Aorta (tissue), 5 donors: Measurements from ENCODE around the gene MKNK2. TPM values are rescaled to one million over a fixed set of nuclear protein-coding genes. Genes with fewer than 3 reads are reported as not detected.
"Not testable (repeated sequence)": the region's sequence is repeated elsewhere in the genome, so short reads cannot be mapped to it uniquely, and the experiment has no call there.

Source experiments
- ATAC-seq: fragments of 200-7000 bp; cut with Tn5 transposase; one replicate; pipeline ENCODE4 v1.9.1; 2022; ENCODE audit warnings: moderate library complexity; ENCODE audit not compliant: low FRiP score
- DNase-seq, 2 donors: peaks; one replicate each; pipeline ENCODE4 v3.0.0-alpha.2; 2020
- H3K27ac ChIP-seq, 2 donors: one replicate each; pipeline ENCODE4 v1.5.1; 2013; ENCODE audit warnings: low read length in 2 of 2, mild to moderate bottlenecking in 2 of 2, moderate library complexity in 2 of 2, control low read depth in 1 of 2, inconsistent platforms in 1 of 2, low read depth in 1 of 2
- H3K27me3 ChIP-seq, 2 donors: one replicate each; pipeline ENCODE4 v1.6.1; 2013; ENCODE audit warnings: control low read depth in 1 of 2, low read length in 1 of 2, mild to moderate bottlenecking in 1 of 2, moderate library complexity in 1 of 2; ENCODE audit not compliant: insufficient read depth in 2 of 2, control insufficient read depth in 1 of 2
- H3K36me3 ChIP-seq, 2 donors: one replicate each; pipeline ENCODE4 v1.6.1; 2013; ENCODE audit warnings: control low read depth in 1 of 2, low read length in 1 of 2, mild to moderate bottlenecking in 1 of 2; ENCODE audit not compliant: insufficient read depth in 2 of 2, control insufficient read depth in 1 of 2
- H3K4me1 ChIP-seq, 2 donors: one replicate each; pipeline ENCODE4 v1.6.1; 2013; ENCODE audit warnings: low read length in 2 of 2, control low read depth in 1 of 2, mild to moderate bottlenecking in 1 of 2, moderate library complexity in 1 of 2; ENCODE audit not compliant: insufficient read depth in 2 of 2, control insufficient read depth in 1 of 2
- H3K4me3 ChIP-seq, 2 donors: one replicate each; pipeline ENCODE4 v1.5.1; 2013; ENCODE audit warnings: low read length in 2 of 2, control low read depth in 1 of 2, mild to moderate bottlenecking in 1 of 2
- H3K9me3 ChIP-seq: one replicate; pipeline ENCODE4 v1.6.1; 2013; ENCODE audit warnings: mild to moderate bottlenecking, low read length; ENCODE audit not compliant: control insufficient read depth
- WGBS, 2 donors: extraction: QIAGEN DNeasy Blood & Tissue Kit; methylation state at CpG; one replicate each; pipeline ENCODE4 v1.1.7; 2013; 5-methylcytosine and 5-hydroxymethylcytosine counted together
- intact Hi-C, 2 donors: fragments of 100-400 bp; cut with DNase I; formaldehyde crosslinking; loops; one replicate each; pipeline versions ENCODE4 v1.14.2 to v1.15.0; 2022
- polyA plus RNA-seq, 2 donors: library from polyadenylated mRNA; stranded (reverse); fragments of 200-250 nt; gene quantifications; one replicate each; pipeline ENCODE4 v1.2.3, GENCODE V29; 2013
- total RNA-seq, 2 donors: library from RNA; stranded (reverse); fragmentation: NEBNext Ultra II Directional; extraction: Animal tissue kit (Norgen Biotek cat#: 25700); gene quantifications; one replicate each; pipeline ENCODE4 v1.2.1, GENCODE V29; 2021
- donor health status: healthy with polysubstance abuse.
- donor health status: Bipolar disorder and iron deficiency.
- donor health status: DM: no; HTN: no; CAD: no.
- donor health status: DM: no; HTN: no; CAD: no.
- donor health status: DM: yes; HTN: yes; CAD: no.

Gene MKNK2
- total and polyA plus RNA-seq, 4 donors, result 49.3 to 103 (median 80.5) TPM

DNA sequence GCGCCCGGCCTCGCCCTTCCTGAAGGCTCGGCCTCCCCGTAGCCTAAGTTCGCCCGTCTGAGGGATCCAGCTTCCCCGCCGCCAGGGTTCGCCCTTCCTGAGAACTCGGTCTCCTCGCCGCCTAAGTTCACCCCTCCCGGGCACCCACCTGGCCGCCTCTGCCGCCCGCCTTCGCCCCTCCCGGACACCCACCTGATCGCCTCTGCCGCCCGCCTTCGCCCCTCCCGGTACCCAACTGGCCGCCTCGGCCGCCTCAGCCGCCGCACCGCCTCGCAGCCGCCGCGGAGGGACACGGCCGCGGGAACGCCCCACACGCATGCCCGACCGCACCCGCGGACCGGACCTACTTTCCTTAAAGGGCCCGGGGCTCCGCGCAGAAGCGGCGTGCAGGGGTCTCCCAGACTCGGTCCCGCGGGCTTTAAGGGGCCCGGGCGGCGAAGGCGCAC is 45.0 kb upstream of the MKNK2 start, which contains the start of gene MOB3A:
MOB3A (minus strand) TSS at position 293 of the 446 bp plus-strand sequence. CDS start 17,766 bp downstream, outside the sequence.
- H3K27me3 ChIP-seq, result no peaks in the 10 kb centered on the region
- ATAC-seq, result peak; percentile 89
- peak; percentile 94 to 96 for DNase-seq
- intact Hi-C loops, result loop anchor here in 1 of 2 donors (5.0 kb wide), 1 partner anchor 56 kb away; the partner anchor contains the start of gene AP3D1
- no peaks in the 10 kb centered on the region for H3K36me3 ChIP-seq
- 1% methylated on average over 53 to 56 of the region's 56 CpGs for WGBS, 2 donors
- H3K9me3 ChIP-seq, result no peaks in the 10 kb centered on the region
- peak within 1 kb of the TSS in 1 of 2 donors; percentile 55 for H3K27ac ChIP-seq
- no peaks in the 10 kb centered on the region for H3K4me1 ChIP-seq
- H3K4me3 ChIP-seq, result peak within 1 kb of the TSS; percentile 37 to 44

DNA sequence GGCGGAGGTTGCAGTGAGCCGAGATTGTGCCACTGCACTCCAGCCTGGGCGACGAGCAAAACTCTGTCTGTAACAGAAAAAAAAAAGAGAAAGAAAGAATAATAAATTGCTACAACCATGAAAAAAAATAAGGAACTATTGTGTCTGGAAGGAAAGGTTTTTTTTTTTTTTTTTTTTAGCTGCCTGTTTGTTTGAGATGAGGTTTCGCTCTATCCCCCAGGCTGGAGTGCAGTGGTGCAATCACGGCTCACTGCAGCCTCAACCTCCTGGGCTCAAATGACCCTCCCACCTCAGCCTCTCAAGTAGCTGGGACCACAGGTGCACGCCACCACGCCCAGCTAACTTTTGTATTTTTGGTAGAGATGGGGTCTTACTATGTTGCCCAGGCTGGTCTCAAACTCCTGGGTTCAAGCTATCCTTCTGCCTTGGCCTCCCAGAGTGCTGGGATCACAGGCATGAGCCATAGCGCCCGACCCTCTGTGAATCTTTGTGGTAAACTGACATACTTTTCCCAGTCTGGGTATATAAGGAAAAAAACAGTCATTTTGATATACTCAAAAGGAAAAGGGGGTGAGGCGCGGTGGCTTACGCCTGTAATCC is 41.0 kb upstream of the MKNK2 start:
- ATAC-seq, H3K9me3 ChIP-seq, DNase-seq, H3K36me3 ChIP-seq, H3K27me3 ChIP-seq, H3K4me3 ChIP-seq, intact Hi-C loops, H3K4me1 ChIP-seq, H3K27ac ChIP-seq: not testable (repeated sequence)
- WGBS, 2 donors, result 92 to 94% methylated on average over 13 of the region's 13 CpGs

DNA sequence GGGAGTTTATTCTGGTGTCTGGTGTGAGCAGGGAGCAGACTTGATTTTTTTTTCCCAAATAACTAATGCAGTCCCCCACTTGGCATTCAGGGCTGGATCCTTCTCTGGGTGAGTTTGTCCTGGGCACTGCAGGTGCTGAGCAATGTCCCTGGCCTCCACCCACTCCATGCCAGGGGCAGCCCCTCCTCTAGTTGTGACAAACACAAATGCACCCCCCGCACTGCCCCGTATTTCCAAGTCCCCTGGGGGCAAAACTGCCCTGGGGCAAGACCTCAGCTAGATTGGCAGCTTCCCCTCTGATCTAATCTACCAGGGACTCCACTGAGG is 38.6 kb upstream of the MKNK2 start:
- no peak overlapping the region for H3K27ac ChIP-seq
- DNase-seq, result no peak
- intact Hi-C loops, result no loop called here
- H3K27me3 ChIP-seq, result no peaks in the 10 kb centered on the region
- H3K4me3 ChIP-seq, result no peak overlapping the region
- no peak for ATAC-seq
- H3K36me3 ChIP-seq, result no peaks in the 10 kb centered on the region
- no peaks in the 10 kb centered on the region for H3K9me3 ChIP-seq
- no peaks in the 10 kb centered on the region for H3K4me1 ChIP-seq
- 26 to 52% methylated on average over 2 of the region's 2 CpGs for WGBS, 2 donors

DNA sequence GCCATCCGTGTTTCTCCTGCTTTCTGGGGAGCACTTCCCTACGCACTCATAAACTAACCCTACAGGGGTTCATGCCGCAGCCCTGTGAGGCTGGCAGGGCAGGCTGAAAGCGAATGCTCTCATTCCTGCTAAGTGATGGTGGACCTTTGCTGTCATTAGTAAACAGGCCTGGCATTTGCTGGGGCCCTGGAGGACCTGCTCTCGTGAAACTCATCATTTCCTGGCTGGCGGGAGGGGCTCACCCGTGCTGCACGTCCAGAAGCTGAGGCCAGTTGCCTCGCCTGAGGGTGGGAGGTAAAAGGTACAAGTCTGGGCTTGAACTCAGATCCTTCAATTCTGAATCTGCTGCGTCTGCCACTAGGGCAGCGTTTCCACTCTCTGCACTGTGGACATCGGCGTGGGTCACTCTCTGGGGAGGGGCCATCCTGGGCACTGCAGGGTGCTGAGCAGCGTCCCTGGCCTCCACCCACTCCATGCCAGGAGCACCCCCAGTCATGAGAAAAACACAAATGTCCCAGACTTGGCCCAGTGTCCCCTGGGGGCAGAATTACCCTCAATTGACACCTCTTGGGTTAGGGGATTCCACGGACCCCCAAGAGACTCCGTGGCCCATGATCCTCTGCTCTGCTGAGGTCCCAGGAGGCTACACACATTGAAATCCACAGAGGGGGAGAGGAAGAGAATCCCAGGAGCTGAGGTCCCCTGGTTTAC is 38.1 kb upstream of the MKNK2 start:
- DNase-seq (peak in 1 of 2 donors; percentile 49), ATAC-seq (no peak)
- Histone ChIP-seq H3K4me3 (no peak overlapping the region), H3K9me3 (no peaks in the 10 kb centered on the region), H3K27me3 (no peaks in the 10 kb centered on the region), H3K36me3 (no peaks in the 10 kb centered on the region), H3K4me1 (no peaks in the 10 kb centered on the region), H3K27ac (no peak overlapping the region)
- WGBS, 2 donors, result 80 to 83% methylated on average over 16 of the region's 16 CpGs
- intact Hi-C loops, result no loop called here

DNA sequence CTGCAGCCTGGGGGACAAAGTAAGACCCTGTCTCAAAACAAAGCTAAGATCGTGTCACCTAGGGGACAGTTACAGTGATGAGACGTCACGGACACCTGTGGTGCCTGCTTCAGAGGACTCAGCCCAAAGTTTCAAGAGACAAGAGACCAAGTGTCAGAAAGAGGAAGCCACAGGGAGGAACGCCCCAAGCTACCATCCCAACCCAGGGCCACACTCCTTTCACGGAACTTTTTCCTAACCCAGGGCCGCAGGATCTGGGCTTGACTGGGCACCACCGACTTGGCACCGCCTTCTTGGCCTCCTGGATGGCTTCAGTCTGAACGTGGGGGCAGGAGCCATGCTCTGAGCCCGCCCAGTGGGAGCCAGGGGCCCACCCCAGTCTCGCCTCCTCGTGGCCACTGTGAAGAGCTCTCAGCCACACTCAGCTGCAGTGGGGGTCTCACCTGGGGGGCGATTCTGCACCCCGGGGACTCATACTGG is 36.6 kb upstream of the MKNK2 start:
- Histone ChIP-seq H3K27ac (no peak overlapping the region), H3K4me1 (no peaks in the 10 kb centered on the region), H3K4me3 (no peak overlapping the region), H3K36me3 (no peaks in the 10 kb centered on the region), H3K27me3 (no peaks in the 10 kb centered on the region), H3K9me3 (no peaks in the 10 kb centered on the region)
- 76 to 78% methylated on average over 14 of the region's 14 CpGs for WGBS, 2 donors
- ATAC-seq, result no peak
- intact Hi-C loops, result no loop called here
- DNase-seq, result no peak

DNA sequence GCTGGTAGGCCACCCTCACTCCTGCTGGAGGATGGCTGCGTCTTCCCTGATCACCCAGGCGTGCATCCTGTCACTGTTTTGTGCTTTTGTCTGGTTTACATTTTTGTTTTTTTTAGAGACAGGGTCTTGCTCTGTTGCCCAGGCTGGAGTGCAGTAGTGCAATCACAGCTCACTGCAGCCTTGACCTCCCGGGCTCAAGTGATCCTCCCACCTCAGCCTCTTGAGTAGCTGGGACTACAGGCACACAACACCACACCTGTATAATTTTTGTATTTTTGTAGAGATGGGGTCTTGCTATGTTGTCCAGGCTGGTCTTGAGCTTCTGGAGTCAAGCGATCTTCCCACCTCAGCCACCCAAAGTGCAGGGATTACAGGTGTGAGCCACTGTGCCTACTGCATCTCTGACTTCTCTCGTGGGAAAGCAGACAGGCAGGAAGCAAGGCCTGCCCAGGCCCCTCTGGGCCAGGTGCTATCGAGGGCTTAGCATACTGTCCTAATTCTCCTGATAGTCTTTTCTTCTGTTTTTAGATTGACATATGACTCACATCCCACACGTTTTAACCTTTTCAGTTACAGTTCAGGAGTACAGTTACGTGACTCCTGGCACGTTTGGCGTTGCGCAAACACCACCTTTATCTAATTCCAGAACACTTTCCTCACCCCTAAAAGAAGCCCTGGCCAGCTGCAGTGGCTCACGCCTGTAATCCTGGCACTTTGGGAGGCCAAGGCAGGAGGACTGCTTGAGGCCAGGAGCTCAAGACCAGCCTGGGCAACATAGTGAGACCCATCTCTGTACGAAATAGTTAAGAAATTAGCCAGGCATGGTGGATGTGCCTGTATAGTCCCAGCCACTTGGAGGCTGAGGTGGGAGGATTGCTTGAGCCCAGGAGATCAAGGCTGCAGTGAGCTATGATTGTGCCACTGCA is 35.9 kb upstream of the MKNK2 start:
- WGBS, 2 donors, result 78 to 80% methylated on average over 13 of the region's 13 CpGs
- H3K4me1 ChIP-seq, DNase-seq, H3K9me3 ChIP-seq, intact Hi-C loops, H3K4me3 ChIP-seq, H3K27ac ChIP-seq, H3K27me3 ChIP-seq, ATAC-seq, H3K36me3 ChIP-seq: not testable (repeated sequence)

DNA sequence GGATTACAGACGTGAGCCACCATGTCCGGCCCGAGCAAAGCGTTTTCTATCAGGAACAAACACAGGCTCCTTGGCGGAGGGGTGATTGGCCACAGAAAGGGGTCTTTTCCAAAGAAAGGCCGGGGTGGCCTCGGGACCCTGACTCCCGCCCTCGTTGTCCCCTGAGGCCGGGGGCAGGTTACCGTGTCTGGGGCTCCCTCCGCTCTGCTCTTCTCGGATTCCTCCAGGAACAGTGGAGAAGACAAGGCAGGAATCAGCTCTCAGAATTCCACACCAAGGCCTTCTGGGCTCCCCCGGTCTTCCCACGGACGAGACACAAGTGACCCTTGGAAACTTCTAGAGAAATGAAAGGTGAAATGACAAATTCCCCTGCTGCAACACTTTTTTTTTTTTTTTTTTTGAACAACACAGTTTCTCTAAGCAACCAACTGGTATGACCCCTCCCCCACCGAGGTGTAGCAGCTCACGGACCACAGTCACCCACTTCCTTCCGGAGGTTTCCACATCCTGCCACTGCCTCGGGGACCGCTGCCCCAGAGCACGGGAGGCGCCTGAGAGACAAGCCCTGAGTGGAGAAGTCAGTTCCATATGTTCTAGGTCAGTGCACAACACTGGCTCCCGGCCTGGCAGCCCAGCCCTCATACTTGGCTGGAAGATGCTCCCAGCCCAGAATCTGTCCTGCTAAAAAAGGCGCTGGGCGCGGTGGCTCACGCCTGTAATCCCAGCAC is 34.1 kb upstream of the MKNK2 start:
- H3K4me1 ChIP-seq, result no peaks in the 10 kb centered on the region
- ATAC-seq, result peak; percentile 43
- WGBS, 2 donors, result 85% methylated on average over 28 of the region's 28 CpGs
- H3K4me3 ChIP-seq, result no peak overlapping the region
- no peak overlapping the region for H3K27ac ChIP-seq
- H3K9me3 ChIP-seq, result no peaks in the 10 kb centered on the region
- H3K27me3 ChIP-seq, result no peaks in the 10 kb centered on the region
- intact Hi-C loops, result no loop called here
- peak; percentile 85 to 87 for DNase-seq
- no peaks in the 10 kb centered on the region for H3K36me3 ChIP-seq
